ENCODE data around the gene PRTFDC1.
"Not testable (repeated sequence)": the region's sequence is repeated elsewhere in the genome, so short reads cannot be mapped to it uniquely, and the experiment has no call there.

PRTFDC1 gene

DNA sequence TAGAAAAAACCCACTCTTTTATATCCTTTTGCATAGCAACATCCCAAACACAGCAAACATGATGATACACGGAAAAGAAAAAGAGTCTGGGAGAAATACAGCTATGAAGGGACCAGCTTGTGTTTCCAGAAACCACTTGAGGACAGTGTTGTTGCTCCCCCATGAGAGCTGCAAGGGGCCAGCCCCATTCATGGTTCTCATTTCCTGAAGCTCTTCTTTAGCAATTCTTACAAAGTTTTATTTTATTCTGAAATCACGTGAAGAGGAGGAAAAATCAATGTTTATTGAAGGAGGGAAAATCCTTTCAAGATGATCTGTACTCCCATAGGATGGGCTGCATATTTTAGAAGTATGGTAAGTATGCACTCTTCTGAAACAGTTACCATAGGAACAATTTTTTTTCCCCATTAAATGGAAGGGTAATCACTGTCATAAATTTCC, 17.5 kb upstream of the PRTFDC1 start:
- Mint-ChIP-seq H3K9me3 (no peaks in the 10 kb centered on the region), H3K27me3 (ENCODE audit: low read depth, poor library complexity) (no peaks in the 10 kb centered on the region), H3K27ac (no peak overlapping the region), H3K36me3 (ENCODE audit: low read depth) (no peaks in the 10 kb centered on the region), H3K4me3 (no peak overlapping the region), H3K4me1 (peaks cover 5% of the 10 kb centered on the region)
- TF ChIP-seq, protein P1, sequence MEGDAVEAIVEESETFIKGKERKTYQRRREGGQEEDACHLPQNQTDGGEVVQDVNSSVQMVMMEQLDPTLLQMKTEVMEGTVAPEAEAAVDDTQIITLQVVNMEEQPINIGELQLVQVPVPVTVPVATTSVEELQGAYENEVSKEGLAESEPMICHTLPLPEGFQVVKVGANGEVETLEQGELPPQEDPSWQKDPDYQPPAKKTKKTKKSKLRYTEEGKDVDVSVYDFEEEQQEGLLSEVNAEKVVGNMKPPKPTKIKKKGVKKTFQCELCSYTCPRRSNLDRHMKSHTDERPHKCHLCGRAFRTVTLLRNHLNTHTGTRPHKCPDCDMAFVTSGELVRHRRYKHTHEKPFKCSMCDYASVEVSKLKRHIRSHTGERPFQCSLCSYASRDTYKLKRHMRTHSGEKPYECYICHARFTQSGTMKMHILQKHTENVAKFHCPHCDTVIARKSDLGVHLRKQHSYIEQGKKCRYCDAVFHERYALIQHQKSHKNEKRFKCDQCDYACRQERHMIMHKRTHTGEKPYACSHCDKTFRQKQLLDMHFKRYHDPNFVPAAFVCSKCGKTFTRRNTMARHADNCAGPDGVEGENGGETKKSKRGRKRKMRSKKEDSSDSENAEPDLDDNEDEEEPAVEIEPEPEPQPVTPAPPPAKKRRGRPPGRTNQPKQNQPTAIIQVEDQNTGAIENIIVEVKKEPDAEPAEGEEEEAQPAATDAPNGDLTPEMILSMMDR (IDR thresholded peaks at IDR 0.05), result no peak
- no peak for DNase-seq

DNA sequence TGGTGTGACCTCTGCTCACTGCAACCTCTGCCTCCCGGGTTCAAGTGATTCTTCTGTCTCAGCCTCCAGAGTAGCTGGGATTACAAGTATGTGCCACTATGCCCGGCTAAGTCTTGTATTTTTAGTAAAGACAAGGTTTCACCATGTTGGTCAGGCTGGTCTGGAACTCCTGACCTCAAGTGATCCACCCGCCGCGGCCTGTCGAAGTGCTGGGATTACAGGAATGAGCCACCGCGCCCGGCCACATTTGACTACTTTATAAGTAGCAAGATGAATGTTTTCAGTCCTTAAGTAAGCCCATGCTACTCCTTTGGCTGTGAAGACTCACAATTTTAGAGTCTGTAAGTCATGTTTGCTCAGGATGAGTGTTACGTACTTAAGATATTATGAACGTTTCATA, 16.5 kb upstream of the PRTFDC1 start:
- DNase-seq; H3K4me3 Mint-ChIP-seq; H3K4me1 Mint-ChIP-seq; H3K36me3 Mint-ChIP-seq (ENCODE audit: low read depth); H3K27me3 Mint-ChIP-seq (ENCODE audit: low read depth, poor library complexity); H3K9me3 Mint-ChIP-seq; H3K27ac Mint-ChIP-seq: not testable (repeated sequence)

DNA sequence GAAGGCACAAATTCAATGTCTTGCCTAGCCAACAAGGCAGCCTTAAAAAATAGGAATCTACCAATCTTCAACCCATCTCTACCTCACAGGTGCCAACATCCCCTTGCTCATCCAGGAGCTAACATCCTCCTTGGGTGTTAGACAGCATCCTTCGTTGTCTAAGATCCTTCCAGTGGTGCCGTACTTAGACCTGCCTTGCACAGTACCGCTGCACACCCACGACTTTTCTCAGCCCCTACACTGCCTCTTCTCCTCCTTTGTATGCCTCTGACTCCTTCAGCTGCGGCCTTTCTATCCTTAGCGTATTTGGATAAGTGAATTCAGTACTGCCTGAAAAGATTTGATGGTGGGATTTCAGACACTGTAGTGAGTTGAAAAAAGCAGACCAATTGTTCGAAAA, 15.9 kb upstream of the PRTFDC1 start:
- no peak overlapping the region for H3K4me3 Mint-ChIP-seq
- H3K27me3 Mint-ChIP-seq (ENCODE audit: low read depth, poor library complexity), result no peaks in the 10 kb centered on the region

GRCh38 chr10:24966962-24967481, 14.6 kb upstream of the PRTFDC1 start:
- TF ChIP-seq, protein P1 (IDR thresholded peaks at IDR 0.05), result no peak
- Mint-ChIP-seq H3K27ac (no peak overlapping the region), H3K36me3 (ENCODE audit: low read depth) (no peaks in the 10 kb centered on the region), H3K27me3 (ENCODE audit: low read depth, poor library complexity) (no peaks in the 10 kb centered on the region), H3K4me1 (peaks cover 21% of the 10 kb centered on the region), H3K4me3 (no peak overlapping the region), H3K9me3 (no peaks in the 10 kb centered on the region)
- DNase-seq, result no peak

More for the DNA sequence above, 15.9 kb upstream of the PRTFDC1 start:
- TF ChIP-seq, protein P1 (IDR thresholded peaks at IDR 0.05), result no peak
- no peak for DNase-seq
- Mint-ChIP-seq H3K27ac (no peak overlapping the region), H3K36me3 (ENCODE audit: low read depth) (no peaks in the 10 kb centered on the region), H3K4me1 (peaks cover 14% of the 10 kb centered on the region), H3K9me3 (no peaks in the 10 kb centered on the region)

DNA sequence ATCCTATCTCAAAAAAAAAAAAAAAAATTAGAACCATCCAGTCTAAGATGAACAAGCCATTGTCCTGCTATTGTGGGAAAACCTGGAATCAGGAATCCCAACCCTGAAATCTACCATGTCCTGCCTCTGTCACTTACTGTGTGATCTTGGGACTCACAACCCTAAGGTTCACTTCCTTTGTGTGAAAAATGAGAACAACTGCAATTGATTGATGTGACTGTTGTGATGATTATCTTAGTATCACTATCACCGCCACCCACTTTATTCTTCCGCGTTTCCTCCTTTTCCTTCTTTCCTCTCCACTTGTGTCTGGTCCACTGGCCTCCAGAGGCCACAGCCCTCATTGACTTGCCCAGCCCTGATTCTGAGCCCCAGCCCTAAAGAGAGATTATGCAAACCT, 12.6 kb upstream of the PRTFDC1 start:
- Mint-ChIP-seq H3K27ac (no peak overlapping the region), H3K36me3 (ENCODE audit: low read depth) (no peaks in the 10 kb centered on the region), H3K4me1 (peaks cover 21% of the 10 kb centered on the region), H3K9me3 (no peaks in the 10 kb centered on the region), H3K27me3 (ENCODE audit: low read depth, poor library complexity) (no peaks in the 10 kb centered on the region), H3K4me3 (no peak overlapping the region)
- TF ChIP-seq, protein P1 (IDR thresholded peaks at IDR 0.05), result no peak
- DNase-seq, result no peak

DNA sequence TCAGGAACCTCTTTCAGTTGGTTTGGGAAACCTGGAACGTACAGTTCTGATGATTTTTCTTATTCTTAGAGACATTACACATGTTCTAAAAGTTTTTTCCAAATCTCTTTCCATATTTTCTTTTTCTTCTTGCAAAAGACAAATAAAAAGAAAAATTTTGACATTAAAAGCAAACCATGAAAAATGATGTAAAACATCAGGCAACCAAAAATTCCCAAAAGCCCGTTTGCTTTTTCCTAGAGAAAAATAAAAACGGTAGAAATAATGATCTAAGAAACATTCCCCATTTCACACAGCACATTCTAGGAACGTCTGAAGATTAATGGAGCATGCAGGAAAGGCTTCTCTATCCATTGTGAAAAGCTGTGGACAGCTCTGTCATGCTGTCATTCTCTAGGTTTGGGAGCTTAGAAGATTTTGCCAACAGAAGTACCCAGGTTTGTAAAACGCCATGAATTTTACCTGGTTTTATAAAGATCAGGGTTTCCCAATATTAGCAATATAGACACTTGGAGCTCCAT, 11.2 kb upstream of the PRTFDC1 start:
- Mint-ChIP-seq H3K36me3 (ENCODE audit: low read depth) (no peaks in the 10 kb centered on the region), H3K4me3 (no peak overlapping the region), H3K27ac (no peak overlapping the region), H3K9me3 (no peaks in the 10 kb centered on the region), H3K4me1 (peaks cover 30% of the 10 kb centered on the region), H3K27me3 (ENCODE audit: low read depth, poor library complexity) (no peaks in the 10 kb centered on the region)
- TF ChIP-seq, protein P1 (IDR thresholded peaks at IDR 0.05), result no peak
- no peak for DNase-seq

Data from nephron progenitor cell (in vitro differentiated cells).